Measurements from ENCODE around the gene ANKRD13D. TPM values are rescaled to one million over a fixed set of nuclear protein-coding genes. Genes with fewer than 3 reads are reported as not detected.

ANKRD13D gene
- total RNA-seq, 2 donors from 2014 or later: 56.6 to 58.6 TPM

- TF ChIP-seq, protein P1, sequence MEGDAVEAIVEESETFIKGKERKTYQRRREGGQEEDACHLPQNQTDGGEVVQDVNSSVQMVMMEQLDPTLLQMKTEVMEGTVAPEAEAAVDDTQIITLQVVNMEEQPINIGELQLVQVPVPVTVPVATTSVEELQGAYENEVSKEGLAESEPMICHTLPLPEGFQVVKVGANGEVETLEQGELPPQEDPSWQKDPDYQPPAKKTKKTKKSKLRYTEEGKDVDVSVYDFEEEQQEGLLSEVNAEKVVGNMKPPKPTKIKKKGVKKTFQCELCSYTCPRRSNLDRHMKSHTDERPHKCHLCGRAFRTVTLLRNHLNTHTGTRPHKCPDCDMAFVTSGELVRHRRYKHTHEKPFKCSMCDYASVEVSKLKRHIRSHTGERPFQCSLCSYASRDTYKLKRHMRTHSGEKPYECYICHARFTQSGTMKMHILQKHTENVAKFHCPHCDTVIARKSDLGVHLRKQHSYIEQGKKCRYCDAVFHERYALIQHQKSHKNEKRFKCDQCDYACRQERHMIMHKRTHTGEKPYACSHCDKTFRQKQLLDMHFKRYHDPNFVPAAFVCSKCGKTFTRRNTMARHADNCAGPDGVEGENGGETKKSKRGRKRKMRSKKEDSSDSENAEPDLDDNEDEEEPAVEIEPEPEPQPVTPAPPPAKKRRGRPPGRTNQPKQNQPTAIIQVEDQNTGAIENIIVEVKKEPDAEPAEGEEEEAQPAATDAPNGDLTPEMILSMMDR (conservative IDR thresholded peaks at IDR 0.05): no peak
- Mint-ChIP-seq H3K4me3 (peak within 1 kb of the TSS; percentile 92), H3K27ac (peak within 1 kb of the TSS; percentile 74), H3K4me1 (peaks cover 41% of the 10 kb centered on the region), H3K27me3 (ENCODE audit: insufficient read depth) (peaks cover 22% of the 10 kb centered on the region), H3K36me3 (ENCODE audit: low read depth) (peaks cover 6% of the 10 kb centered on the region), H3K9me3 (no peaks in the 10 kb centered on the region)
- Histone ChIP-seq H3K9me3 (ENCODE audit: control insufficient read depth, low read length) (no peaks in the 10 kb centered on the region), H3K27ac (ENCODE audit: low read depth, low read length) (no peak within 1 kb of the TSS), H3K4me3 (ENCODE audit: low read length) (peak within 1 kb of the TSS; percentile 90), H3K4me1 (ENCODE audit: control insufficient read depth, insufficient read depth, low read length) (peaks cover 19% of the 10 kb centered on the region), H3K36me3 (ENCODE audit: control insufficient read depth, insufficient read depth, low read length) (peaks cover 26% of the 10 kb centered on the region), H3K9ac (ENCODE audit: extremely low read depth, low read length, poor library complexity, severe bottlenecking) (peak within 1 kb of the TSS; percentile 57), H3K27me3 (ENCODE audit: control insufficient read depth, insufficient read depth, low read length, poor library complexity, severe bottlenecking) (no peaks in the 10 kb centered on the region)
- WGBS, 2 experiments (ENCODE audit: insufficient coverage in 1 of 2, insufficient read length in 1 of 2): 0% methylated on average over 49 to 103 of the region's 103 CpGs
- peak; percentile 75 for DNase-seq
These were observed 22.5 kb upstream of the ANKRD13D start, which contains the start of gene GRK2 for GRCh38 chr11:67266449-67267187. GRK2 (plus strand) TSS chr11:67266473; CDS start chr11:67266700, 227 bp downstream.

GRCh38 chr11:67267188-67268080 is 21.7 kb upstream of the ANKRD13D start:
- no peak for DNase-seq
- H3K36me3 Mint-ChIP-seq (ENCODE audit: low read depth): peaks cover 6% of the 10 kb centered on the region
- peaks cover 22% of the 10 kb centered on the region for H3K27me3 Mint-ChIP-seq (ENCODE audit: insufficient read depth)
- no peaks in the 10 kb centered on the region for H3K27me3 ChIP-seq (ENCODE audit: control insufficient read depth, insufficient read depth, low read length, poor library complexity, severe bottlenecking)
- H3K4me1 Mint-ChIP-seq: peaks cover 36% of the 10 kb centered on the region
- WGBS, 2 experiments (ENCODE audit: insufficient coverage in 1 of 2, insufficient read length in 1 of 2): 51 to 81% methylated on average over 13 to 30 of the region's 30 CpGs
- TF ChIP-seq, protein P1 (conservative IDR thresholded peaks at IDR 0.05): no peak
- peak overlapping the region; percentile 92 for H3K4me3 Mint-ChIP-seq
- H3K4me3 ChIP-seq (ENCODE audit: low read length): peak overlapping the region; percentile 90
- H3K9me3 ChIP-seq (ENCODE audit: control insufficient read depth, low read length): no peaks in the 10 kb centered on the region
- H3K4me1 ChIP-seq (ENCODE audit: control insufficient read depth, insufficient read depth, low read length): peaks cover 19% of the 10 kb centered on the region
- no peak overlapping the region for H3K27ac ChIP-seq (ENCODE audit: low read depth, low read length)
- H3K9me3 Mint-ChIP-seq: no peaks in the 10 kb centered on the region
- peak overlapping the region; percentile 74 for H3K27ac Mint-ChIP-seq
- peaks cover 26% of the 10 kb centered on the region for H3K36me3 ChIP-seq (ENCODE audit: control insufficient read depth, insufficient read depth, low read length)
- peak overlapping the region; percentile 57 for H3K9ac ChIP-seq (ENCODE audit: extremely low read depth, low read length, poor library complexity, severe bottlenecking)

- peak overlapping the region; percentile 92 for H3K4me3 Mint-ChIP-seq
- DNase-seq: no peak
- TF ChIP-seq, protein P1 (conservative IDR thresholded peaks at IDR 0.05): no peak
- Histone ChIP-seq H3K36me3 (ENCODE audit: control insufficient read depth, insufficient read depth, low read length) (peaks cover 28% of the 10 kb centered on the region), H3K9ac (ENCODE audit: extremely low read depth, low read length, poor library complexity, severe bottlenecking) (no peak overlapping the region), H3K27ac (ENCODE audit: low read depth, low read length) (no peak overlapping the region), H3K27me3 (ENCODE audit: control insufficient read depth, insufficient read depth, low read length, poor library complexity, severe bottlenecking) (no peaks in the 10 kb centered on the region), H3K4me1 (ENCODE audit: control insufficient read depth, insufficient read depth, low read length) (peaks cover 19% of the 10 kb centered on the region), H3K4me3 (ENCODE audit: low read length) (peak overlapping the region; percentile 90), H3K9me3 (ENCODE audit: control insufficient read depth, low read length) (no peaks in the 10 kb centered on the region)
- 92 to 93% methylated on average over 17 to 21 of the region's 21 CpGs for WGBS, 2 experiments (ENCODE audit: insufficient coverage in 1 of 2, insufficient read length in 1 of 2)
- no peak overlapping the region for H3K27ac Mint-ChIP-seq
- H3K9me3 Mint-ChIP-seq: no peaks in the 10 kb centered on the region
- peaks cover 18% of the 10 kb centered on the region for H3K27me3 Mint-ChIP-seq (ENCODE audit: insufficient read depth)
- H3K36me3 Mint-ChIP-seq (ENCODE audit: low read depth): peaks cover 6% of the 10 kb centered on the region
- peaks cover 28% of the 10 kb centered on the region for H3K4me1 Mint-ChIP-seq
These were observed 20.8 kb upstream of the ANKRD13D start for GRCh38 chr11:67268081-67268961.

All from endodermal cell (in vitro differentiated cells).